Measurements from ENCODE around the gene RAB3IL1.

- TF ChIP-seq EZH2phosphoT487 (conservative IDR thresholded peaks at IDR 0.05; ENCODE audit: low read length) = no peak
- no peak for TF ChIP-seq CTCF (IDR thresholded peaks at IDR 0.05; ENCODE audit: insufficient read depth, low read length, poor library complexity, severe bottlenecking)
These were observed 23.4 kb downstream of the RAB3IL1 start for GRCh38 chr11:61893981-61894380.

Data from SU-DHL-6 (cell line).